K562 (cell line): ENCODE results near the gene AVPR1B. TPM values are rescaled to one million over a fixed set of nuclear protein-coding genes. Genes with fewer than 3 reads are reported as not detected.

Experiments
- ATAC-seq: fragments of 200-7000 bp; cut with Tn5 transposase; 3 replicates; pipeline ENCODE4 v1.9.1; 2020; ENCODE audit warnings: moderate library complexity
- BruUV-seq: library from RNA; stranded (reverse); fragments of 400-500 nt; replicated peaks from 2 replicates; lab custom pipeline; 2021; lab: Mats Ljungman, UMichigan
- CTCF ChIA-PET: fragments of 300-600 bp; formaldehyde crosslinking; extraction: SDS; loops from one replicate; lab custom pipeline; 2021; ENCODE audit warnings: low intra/inter-chr PET ratio; lab: Yijun Ruan, JAX
- POLR2A ChIA-PET: fragments of 300-600, 350-650 bp; sonication (Branson Sonifier 250); formaldehyde crosslinking; extraction: SDS; loops from one replicate; lab custom pipeline; 2021; ENCODE audit warnings: antibody characterized with exemption, inconsistent platforms; lab: Yijun Ruan, JAX
- DNase-seq, 4 experiments: peaks; one replicate each; pipeline versions ENCODE4 v3.0.0 to v3.0.0-alpha.2; 2011 to 2018; ENCODE audit warnings: low spot score in 3 of 4, mixed read lengths in 3 of 4; ENCODE audit errors: extremely low read depth in 1 of 4
- FAIRE-seq: peaks from 2 replicates; lab custom pipeline; 2011; peaks lifted over from hg19 to GRCh38; lab: Jason Lieb, UNC
- H2AFZ ChIP-seq: 2 replicates; pipeline ENCODE4 v1.6.0; 2011; ENCODE audit warnings: low read depth, low read length, control low read depth, inconsistent platforms
- H3K27ac ChIP-seq: fragments of 200-600 bp; 3 replicates; pipeline ENCODE4 v1.8.0; 2011; ENCODE audit warnings: low read depth, mild to moderate bottlenecking, control low read depth, inconsistent platforms, low read length, moderate library complexity, mixed read lengths; ENCODE audit errors: extremely low read depth
- H3K27me3 ChIP-seq, 2 experiments: fragments of 300-600 bp in 1 of 2; 2 replicates in 1 of 2; 3 replicates in 1 of 2; pipeline versions ENCODE4 v1.6.0 to v1.8.0; 2011; ENCODE audit warnings: inconsistent platforms in 2 of 2, low read length in 2 of 2, mild to moderate bottlenecking in 1 of 2, mixed read lengths in 1 of 2, moderate library complexity in 1 of 2; ENCODE audit not compliant: control insufficient read depth in 2 of 2, insufficient read depth in 2 of 2
- H3K36me3 ChIP-seq: fragments of 300-600 bp; 3 replicates; pipeline ENCODE4 v1.8.0; 2011; ENCODE audit warnings: mild to moderate bottlenecking, low read length, inconsistent platforms; ENCODE audit not compliant: control insufficient read depth, insufficient read depth
- H3K4me1 ChIP-seq, 2 experiments: fragments of 200-600 bp in 1 of 2; replicated peaks in 1 of 2; 2 replicates in 1 of 2; 3 replicates in 1 of 2; pipeline versions ENCODE4 v1.5.1 to v1.8.0; 2011; ENCODE audit warnings: inconsistent platforms in 2 of 2, low read length in 2 of 2, mild to moderate bottlenecking in 1 of 2, mixed read lengths in 1 of 2, moderate library complexity in 1 of 2; ENCODE audit not compliant: control insufficient read depth in 2 of 2, insufficient read depth in 2 of 2
- H3K4me2 ChIP-seq: 2 replicates; pipeline ENCODE4 v1.6.1; 2011; ENCODE audit warnings: low read length, control low read depth, inconsistent platforms, mixed read lengths; ENCODE audit not compliant: insufficient read depth
- H3K4me3 ChIP-seq: fragments of 200-600 bp; sonication (generic), shearing (Covaris generic); 2 replicates; pipeline ENCODE4 v1.5.1; 2016; ENCODE audit warnings: control low read depth, inconsistent platforms
- H3K79me2 ChIP-seq: fragments of 200-600 bp; 3 replicates; pipeline ENCODE4 v1.8.0; 2011; ENCODE audit warnings: low read length, inconsistent platforms; ENCODE audit not compliant: control insufficient read depth, insufficient read depth
- H3K9ac ChIP-seq, 2 experiments: 2 replicates each; pipeline versions ENCODE4 v1.6.0 to v1.6.1; 2011; ENCODE audit warnings: low read depth in 2 of 2, low read length in 2 of 2, control low read depth in 1 of 2, inconsistent platforms in 1 of 2, mild to moderate bottlenecking in 1 of 2, mixed read lengths in 1 of 2; ENCODE audit not compliant: insufficient read depth in 1 of 2
- H3K9me1 ChIP-seq: one replicate; pipeline ENCODE4 v1.6.0; 2011; ENCODE audit warnings: inconsistent platforms, mild to moderate bottlenecking, low read length, moderate library complexity; ENCODE audit not compliant: control insufficient read depth, insufficient read depth
- H3K9me3 ChIP-seq: replicated peaks from 2 replicates; pipeline ENCODE4 v1.5.1; 2011; ENCODE audit warnings: low read depth, low read length, inconsistent platforms; ENCODE audit not compliant: control insufficient read depth, insufficient read depth
- H4K20me1 ChIP-seq: replicated peaks from 2 replicates; pipeline ENCODE4 v1.6.1; 2011; ENCODE audit warnings: low read length, inconsistent platforms, mixed read lengths; ENCODE audit not compliant: control insufficient read depth, insufficient read depth
- ARID2 ChIP-seq: fragments of 450-650 bp; IDR thresholded peaks from 2 replicates; pipeline ENCODE4 v1.6.1; 2017; ENCODE audit warnings: antibody characterized with exemption, mild to moderate bottlenecking
- BHLHE40 ChIP-seq: IDR thresholded peaks from 2 replicates; pipeline ENCODE4 v1.6.1; 2011; ENCODE audit warnings: low read length, improper control_type of control experiment
- CTBP1 ChIP-seq: fragments of 450-650 bp; IDR thresholded peaks from 2 replicates; pipeline ENCODE4 v1.6.1; 2016; ENCODE audit warnings: borderline replicate concordance
- KLF16 ChIP-seq: IDR thresholded peaks from 2 replicates; pipeline ENCODE4 v1.6.1; 2016; ENCODE audit warnings: antibody characterized with exemption
- MAZ ChIP-seq, 2 experiments: fragments of 450-650 bp in 1 of 2; sonication (generic) in 1 of 2; formaldehyde crosslinking; IDR thresholded peaks in 1 of 2; conservative IDR thresholded peaks in 1 of 2; 2 replicates each; pipeline versions ENCODE4 v1.4.0 to v1.5.0; 2020; ENCODE audit warnings: mild to moderate bottlenecking in 1 of 2, missing genetic modification reagents in 1 of 2
- REST ChIP-seq, 2 experiments: fragments of 450-650 bp; formaldehyde crosslinking in 1 of 2; IDR thresholded peaks; 2 replicates each; pipeline versions ENCODE4 v1.4.0 to v1.6.1; 2014 to 2020; ENCODE audit warnings: mild to moderate bottlenecking in 2 of 2, borderline replicate concordance in 1 of 2, low read depth in 1 of 2
- STAG1 ChIP-seq: sonication (generic); formaldehyde crosslinking; IDR thresholded peaks from 2 replicates; pipeline ENCODE4 v1.5.0; 2020; ENCODE audit warnings: missing genetic modification reagents, borderline replicate concordance
- ZEB2 ChIP-seq: fragments of 450-650 bp; IDR thresholded peaks from 2 replicates; pipeline ENCODE4 v1.6.1; 2016
- ZNF121 ChIP-seq: sonication (generic); formaldehyde crosslinking; conservative IDR thresholded peaks from 2 replicates; pipeline ENCODE4 v1.8.0; 2022; ENCODE audit warnings: missing genetic modification reagents
- ZNF197 ChIP-seq: fragments of 200-800 bp; sonication (Bioruptor generic); IDR thresholded peaks from 2 replicates; pipeline ENCODE4 v1.6.1; 2016; ENCODE audit warnings: low read depth, missing genetic modification characterization, missing compliant biosample characterization
- ZNF717 ChIP-seq: fragments of 250-450 bp; sonication (Bioruptor Pico); IDR thresholded peaks from 2 replicates; pipeline ENCODE4 v1.5.0; 2021
- ZNF764 ChIP-seq: fragments of 250-450 bp; sonication (Bioruptor Pico); IDR thresholded peaks from 2 replicates; pipeline ENCODE4 v1.4.0; 2020; ENCODE audit warnings: low read depth, mild to moderate bottlenecking, moderate library complexity
- whole genome bisulfite sequencing: fragments of 100-300 bp; shearing (Covaris generic); methylation state at CpG from one replicate; pipeline ENCODE4 v1.1.6; 2016; ENCODE audit warnings: low coverage, mixed read lengths; ENCODE audit not compliant: insufficient coverage; ENCODE audit errors: missing lambda C conversion rate; 5-methylcytosine and 5-hydroxymethylcytosine counted together
- in situ Hi-C: fragments of 300-500 bp; cut with MboI; formaldehyde crosslinking; loops from 4 replicates; pipeline ENCODE4 v1.15.0; 2018; ENCODE audit warnings: inconsistent platforms, mixed read lengths
- intact Hi-C: fragments of 100-400 bp; cut with micrococcal nuclease; formaldehyde crosslinking; loops from 2 replicates; pipeline ENCODE4 v1.14.2; 2022
- polyA plus RNA-seq, 8 experiments: library from polyadenylated mRNA; depleted of rRNA in 4 of 8; stranded (reverse) in 5 of 8; unstranded in 3 of 8; fragments of >200 nt; fragmentation: Nextera tagmentation in 2 of 8; fragmentation: Illumina TruSeq in 1 of 8; extraction: Ambion mirVana in 2 of 8; extraction: Trizol in 1 of 8; gene quantifications; 2 replicates each; pipeline versions ENCODE4 v1.2.1 to v1.2.3, GENCODE V29; 2011 to 2014; ENCODE audit warnings: inconsistent platforms in 1 of 8, missing spikeins in 1 of 8
- total RNA-seq, 7 experiments: library from RNA; depleted of rRNA in 6 of 7; stranded (reverse); fragments of >200 nt in 6 of 7; fragmentation: Illumina TruSeq in 2 of 7; extraction: Trizol in 2 of 7; gene quantifications; 2 replicates each; pipeline versions ENCODE4 v1.2.1 to v1.2.3, GENCODE V29; 2011 to 2021; ENCODE audit warnings: low replicate concordance in 1 of 7

Gene AVPR1B
- total and polyA plus RNA-seq, 9 of the 15 experiments (the other 6 are each of a cell fraction or from before 2014, with no cell fraction given): not detected

- TF ChIP-seq STAG1 (CRISPR knock-in tag): no peak
- TF ChIP-seq ZNF121: no peak
- no peak for TF ChIP-seq ZNF197 (CRISPR knock-in tag)
Observed at GRCh38 chr1:206107168-206107544, 10.0 kb downstream of the AVPR1B start (continued).

GRCh38 chr1:206106328-206107167 is 10.6 kb downstream of the AVPR1B start:
- H3K9me3 ChIP-seq: no peaks in the 10 kb centered on the region
- peak; percentile 94 for ATAC-seq
- H3K4me3 ChIP-seq: no peak overlapping the region
- H4K20me1 ChIP-seq: 0 out of 2 replicates have a peak, but pooled peaks cover 5% of the 10 kb centered on the region
- H3K9me1 ChIP-seq: no peaks in the 10 kb centered on the region
- ChIA-PET POLR2A (interaction anchor here (0.6 to 1.8 kb wide), 7 partner anchors 9 to 363 kb away, joined by 3 to 10 read pairs (median 3); no protein-coding TSS in a partner anchor), CTCF (interaction anchor here (0.6 to 4.1 kb wide), 7 partner anchors 9 to 316 kb away, joined by 3 to 39 read pairs (median 6); no protein-coding TSS in a partner anchor)
- H3K27ac ChIP-seq: no peak overlapping the region
- FAIRE-seq: peak; percentile 94
- 9% methylated on average over 8 of the region's 8 CpGs for WGBS
- in situ Hi-C loops: loop anchor here (10.0 kb wide), 1 partner anchor 182 kb away; no protein-coding TSS in a partner anchor
- DNase-seq: peak; percentile 87 to 90 (median 88)
- BruUV-seq: no TSS peak
- no peak overlapping the region for H3K4me2 ChIP-seq
- H3K27me3 ChIP-seq: peaks cover 8 to 24% of the 10 kb centered on the region in 2 experiments; a peak in 4 of 5 replicates
- no peak overlapping the region for H3K9ac ChIP-seq
- H3K4me1 ChIP-seq: peaks cover 4 to 7% of the 10 kb centered on the region in 2 experiments; a peak in 2 of 5 replicates
- no peaks in the 10 kb centered on the region for H3K36me3 ChIP-seq
- intact Hi-C loops: loop anchor here (1.0 to 10.0 kb wide), 6 partner anchors 31 to 432 kb away; no protein-coding TSS in a partner anchor
- no peaks in the 10 kb centered on the region for H3K79me2 ChIP-seq
- H2AFZ ChIP-seq: no peak overlapping the region
- TF ChIP-seq ARID2: peak; percentile 80
- 0 out of 2 replicates have a peak, but pooled peaks have one; percentile 28 for TF ChIP-seq KLF16
- no peak for TF ChIP-seq ZEB2
- TF ChIP-seq CTBP1: peak; percentile 56; the same call in 1 of the 2 replicates
- TF ChIP-seq ZNF764 (CRISPR knock-in tag): no peak
- TF ChIP-seq REST (IDR thresholded peaks at IDR 0.05; ENCODE audit: borderline replicate concordance): peak; percentile 92
- TF ChIP-seq REST (CRISPR knock-in tag; IDR thresholded peaks at IDR 0.05; ENCODE audit: low read depth): no peak
- peak; percentile 48; the same call in 1 of the 2 replicates for TF ChIP-seq BHLHE40
- TF ChIP-seq MAZ (CRISPR knock-in tag; conservative IDR thresholded peaks at IDR 0.05 in 1 of 2, IDR thresholded peaks at IDR 0.05 in 1 of 2): 0 out of 4 replicates have a peak, but pooled peaks of 1 of the 2 experiments have one; percentile 6
- TF ChIP-seq ZNF717 (CRISPR knock-in tag): no peak
